Right cardiac atrium (tissue), 5 donors: ENCODE data around the gene BST2. TPM values are rescaled to one million over a fixed set of nuclear protein-coding genes. Genes with fewer than 3 reads are reported as not detected.
A peak's percentile ranks its signal among the peaks of the same experiment; 100 is the strongest.

ENCODE experiments used
- ATAC-seq, 2 donors: fragments of 200-7000 bp; cut with Tn5 transposase; one replicate each; pipeline versions ENCODE4 v1.8.0 to v1.9.1; 2020; ENCODE audit warnings: moderate library complexity in 2 of 2, mild to moderate bottlenecking in 1 of 2
- DNase-seq, 3 donors: peaks; one replicate each; pipeline ENCODE4 v3.0.0-alpha.2; 2020
- H3K27ac ChIP-seq: one replicate; pipeline ENCODE4 v1.5.1; 2013; ENCODE audit warnings: mild to moderate bottlenecking, low read length, control low read depth, moderate library complexity
- H3K27me3 ChIP-seq: one replicate; pipeline ENCODE4 v1.6.1; 2013; ENCODE audit not compliant: control insufficient read depth, insufficient read depth
- H3K4me1 ChIP-seq: one replicate; pipeline ENCODE4 v1.6.1; 2013; ENCODE audit warnings: low read length; ENCODE audit not compliant: control insufficient read depth, insufficient read depth
- H3K4me3 ChIP-seq: one replicate; pipeline ENCODE4 v1.5.1; 2013; ENCODE audit warnings: low read length, control low read depth
- H3K9me3 ChIP-seq: one replicate; pipeline ENCODE4 v1.6.1; 2013; ENCODE audit warnings: low read length; ENCODE audit not compliant: control insufficient read depth
- WGBS: extraction: QIAGEN DNeasy Blood & Tissue Kit; methylation state at CpG from one replicate; pipeline ENCODE4 v1.1.7; 2013; 5-methylcytosine and 5-hydroxymethylcytosine counted together
- intact Hi-C, 4 donors: fragments of 100-400 bp; cut with DNase I; formaldehyde crosslinking; loops; one replicate each; pipeline versions ENCODE4 v1.11.0 to v1.14.0; 2022 to 2023
- long read RNA-seq, 4 donors: library from polyadenylated mRNA; unstranded; transcript quantifications; one replicate each; pipeline ENCODE4 v2.0.0, GENCODE V29; 2020 to 2021
- polyA plus RNA-seq: library from polyadenylated mRNA; stranded (reverse); fragments of 200-250 nt; gene quantifications from one replicate; pipeline ENCODE4 v1.2.3, GENCODE V29; 2013
- total RNA-seq, 4 donors: library from RNA; stranded (reverse); fragmentation: NEBNext Ultra II Directional; extraction: Animal tissue kit (Norgen Biotek cat#: 25700); gene quantifications; one replicate each; pipeline ENCODE4 v1.2.1, GENCODE V29; 2021
- donor health status: healthy with polysubstance abuse.
- donor health status: DM: no; HTN: yes; CAD: no.
- donor health status: DM: no; HTN: no; CAD: no.
- donor health status: DM: no; HTN: yes; CAD: no; lungs with severe emphysema.
- donor health status: DM: yes; HTN: yes; CAD: no.

BST2 gene
- total RNA-seq (10 to 100 TPM; 32.3 to 56.3 (median 39.6) TPM), polyA plus RNA-seq (45.1 TPM)
- long read RNA-seq, donor 1, transcript BST2-201 (5 exons, 1,019 nt): major isoform, 22 of 23 reads
- long read RNA-seq, donor 1, partial matches to known transcripts: 0 of 23 reads
- long read RNA-seq, donor 1, other reads (novel, unspliced or antisense): 1 of 23 reads
- long read RNA-seq, donor 2, transcript BST2-201 (5 exons, 1,019 nt): major isoform, 8 of 10 reads
- long read RNA-seq, donor 2, partial matches to known transcripts: 1 of 10 reads
- long read RNA-seq, donor 2, other reads (novel, unspliced or antisense): 1 of 10 reads
- long read RNA-seq, donor 3, transcript BST2-201 (5 exons, 1,019 nt): major isoform, 33 of 36 reads
- long read RNA-seq, donor 3, partial matches to known transcripts: 0 of 36 reads
- long read RNA-seq, donor 3, other reads (novel, unspliced or antisense): 3 of 36 reads
- long read RNA-seq, donor 4, transcript BST2-201 (5 exons, 1,019 nt): major isoform, 11 of 12 reads
- long read RNA-seq, donor 4, partial matches to known transcripts: 0 of 12 reads
- long read RNA-seq, donor 4, other reads (novel, unspliced or antisense): 1 of 12 reads

- no peaks in the 10 kb centered on the region for H3K4me1 ChIP-seq
- peak; percentile 78 to 89 (median 82) for DNase-seq
- peak within 1 kb of the TSS; percentile 80 for H3K27ac ChIP-seq
- intact Hi-C loops: no loop called here
- no peaks in the 10 kb centered on the region for H3K27me3 ChIP-seq
- H3K9me3 ChIP-seq: no peaks in the 10 kb centered on the region
- H3K4me3 ChIP-seq: peak within 1 kb of the TSS; percentile 38
- whole genome bisulfite sequencing: 55% methylated on average over 18 of the region's 18 CpGs
- peak; percentile 95 for ATAC-seq
These were observed at the start of gene BST2 for GRCh38 chr19:17405250-17406045. Gene BST2, minus strand, starts transcription at chr19:17405630. Its CDS starts 55 bp downstream, at chr19:17405575.

DNA sequence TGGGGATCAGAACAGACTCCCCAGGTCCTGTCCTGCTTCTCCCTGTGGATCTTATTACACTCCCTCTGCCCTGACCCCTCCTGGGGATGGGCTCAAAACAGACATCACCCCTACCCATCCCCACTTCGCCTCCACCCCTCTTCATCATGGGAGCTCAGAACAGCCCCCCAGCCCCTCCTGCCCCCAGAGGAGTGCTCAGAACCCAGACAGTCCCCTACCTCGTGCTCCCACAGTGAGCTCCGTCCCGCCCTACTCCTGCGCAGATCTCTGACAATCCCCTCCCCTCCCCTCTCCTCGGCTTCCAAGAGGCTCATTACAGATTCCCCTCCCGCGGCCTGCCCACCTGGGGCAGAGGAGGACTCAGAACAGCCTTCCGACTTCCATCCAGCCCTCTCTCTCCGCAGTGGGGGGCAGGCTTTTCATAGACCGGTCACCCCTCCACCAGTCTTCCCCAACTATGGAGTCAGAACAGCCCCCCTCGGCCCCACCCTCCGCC is 49.2 kb upstream of the BST2 start:
- Histone ChIP-seq H3K9me3 (no peaks in the 10 kb centered on the region), H3K27me3 (no peaks in the 10 kb centered on the region), H3K4me3 (no peak overlapping the region), H3K27ac (no peak overlapping the region), H3K4me1 (no peaks in the 10 kb centered on the region)
- ATAC-seq: peak in 1 of 2 donors; percentile 26
- 6% methylated on average over 13 of the region's 13 CpGs for WGBS
- intact Hi-C loops: loop anchor here in 3 of 4 donors (5.0 to 10.0 kb wide), 3 partner anchors 60 to 153 kb away; partner anchors contain the start of gene CCDC194 (in 1 of the 3)
- peak in 1 of 3 donors; percentile 28 for DNase-seq

DNA sequence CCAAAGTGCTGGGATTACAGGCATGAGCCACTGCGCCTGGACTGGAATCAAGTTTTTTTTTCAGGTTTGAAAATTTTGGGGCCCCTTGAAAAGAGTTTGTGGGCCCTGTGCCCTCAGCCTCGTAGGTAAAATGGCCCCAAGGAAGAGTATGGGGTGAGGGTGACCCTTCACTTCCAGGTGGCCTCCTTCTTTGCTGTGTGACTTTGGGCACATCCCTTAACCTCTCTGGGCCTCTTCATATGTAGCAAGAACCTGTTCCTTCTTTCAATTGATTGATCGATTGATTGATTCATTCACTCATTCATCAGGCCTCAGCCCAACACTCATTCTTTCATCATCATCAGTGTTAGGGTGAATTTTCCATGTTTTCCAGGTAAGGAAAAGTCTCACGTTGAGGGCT is 46.4 kb upstream of the BST2 start:
- no peaks in the 10 kb centered on the region for H3K9me3 ChIP-seq
- no peaks in the 10 kb centered on the region for H3K27me3 ChIP-seq
- no peak overlapping the region for H3K27ac ChIP-seq
- no peak for DNase-seq
- WGBS: 89% methylated on average over 4 of the region's 4 CpGs
- no peak overlapping the region for H3K4me3 ChIP-seq
- ATAC-seq: no peak
- no peaks in the 10 kb centered on the region for H3K4me1 ChIP-seq
- intact Hi-C loops: loop anchor here in 3 of 4 donors (5.0 to 10.0 kb wide), 3 partner anchors 57 to 155 kb away; partner anchors contain the start of gene CCDC194 (in 1 of the 3)

DNA sequence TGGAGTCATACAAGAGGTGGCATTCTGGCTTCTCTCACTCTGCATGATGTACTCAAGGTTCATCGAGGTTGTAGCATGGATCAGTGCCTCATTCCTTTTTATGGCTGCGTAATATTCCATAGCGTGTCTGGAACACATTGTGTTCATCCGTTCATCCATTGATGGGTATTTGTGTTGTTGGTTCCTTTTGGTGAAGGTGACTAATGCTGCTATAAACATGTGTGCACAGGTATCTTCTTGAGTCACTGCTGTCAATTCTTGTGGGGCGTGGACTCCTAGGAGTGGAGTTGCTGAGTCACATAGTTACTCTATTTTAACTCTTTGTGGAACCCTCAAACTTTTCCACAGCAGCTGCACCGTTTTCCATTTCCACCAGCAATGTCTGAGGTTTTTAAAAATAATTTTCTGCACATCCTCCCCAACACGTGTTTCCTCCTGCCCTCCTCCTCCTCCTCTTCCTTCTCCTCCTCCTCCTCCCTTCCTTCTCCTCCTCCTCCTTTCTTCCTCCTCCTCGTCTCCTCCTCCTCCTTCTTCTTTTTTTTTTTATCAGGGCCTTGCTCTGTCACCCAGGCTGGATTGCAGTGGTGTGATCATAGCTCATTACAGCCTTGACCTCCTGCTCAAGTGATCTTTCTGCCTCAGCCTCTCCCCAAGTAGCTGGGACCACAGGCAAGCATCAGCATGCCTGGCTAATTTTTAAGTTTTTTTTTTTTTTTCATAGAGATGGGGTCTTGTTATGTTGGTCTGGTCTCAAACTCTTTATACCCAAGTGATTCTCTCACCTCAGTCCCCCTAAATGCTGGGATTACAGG is 45.0 kb upstream of the BST2 start:
- intact Hi-C loops: loop anchor here in 3 of 4 donors (5.0 to 10.0 kb wide), 3 partner anchors 56 to 157 kb away; partner anchors contain the start of gene CCDC194 (in 1 of the 3)
- no peaks in the 10 kb centered on the region for H3K9me3 ChIP-seq
- ATAC-seq (no peak), DNase-seq (no peak)
- H3K4me1 ChIP-seq: no peaks in the 10 kb centered on the region
- 61% methylated on average over 8 of the region's 8 CpGs for WGBS
- no peak overlapping the region for H3K27ac ChIP-seq
- no peaks in the 10 kb centered on the region for H3K27me3 ChIP-seq
- H3K4me3 ChIP-seq: no peak overlapping the region

DNA sequence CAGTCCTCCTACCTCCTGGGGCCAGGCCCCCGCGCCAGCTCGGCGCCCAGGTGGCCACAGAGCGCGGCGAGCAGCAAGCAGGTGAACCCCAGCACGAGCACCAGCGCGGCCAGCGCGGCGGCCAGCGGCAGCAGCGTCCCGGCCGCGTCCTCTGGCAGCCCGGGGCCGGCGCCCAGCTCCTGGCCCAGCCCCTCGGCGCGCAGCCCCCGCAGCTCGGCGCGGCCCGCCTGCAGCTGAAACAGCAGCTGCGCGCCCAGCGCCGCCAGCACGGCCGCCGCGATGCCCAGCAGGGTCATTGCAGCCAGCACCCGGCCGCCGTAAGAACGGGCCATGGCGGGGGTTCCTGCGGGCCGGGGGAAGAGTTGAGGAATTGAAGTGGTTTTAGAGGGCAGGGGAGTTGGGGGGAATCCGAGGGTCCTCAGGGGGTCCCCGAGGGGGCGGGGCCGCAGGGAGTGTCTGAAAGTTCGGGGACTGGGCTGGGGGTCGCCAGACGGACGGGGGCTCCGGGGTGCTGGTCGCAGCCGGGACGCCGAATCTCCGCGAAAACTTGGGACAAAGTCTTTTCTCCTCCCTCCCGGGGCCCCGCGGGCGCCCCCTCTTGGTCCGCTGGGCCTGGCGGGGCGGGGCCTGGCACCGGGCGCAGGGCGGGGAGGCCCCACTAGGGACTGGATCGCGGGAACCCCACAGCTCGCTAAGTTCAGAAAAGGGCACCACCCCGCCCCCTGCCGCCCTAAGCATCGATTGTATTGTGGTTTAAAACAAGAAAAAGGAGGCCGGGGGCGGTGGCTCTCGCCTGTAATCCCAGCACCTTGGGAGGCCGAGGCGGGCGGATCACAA is 42.9 kb upstream of the BST2 start, which contains the start of gene TMEM221:
Gene TMEM221, minus strand, starts transcription at position 538 of the 837 bp plus-strand sequence. Its CDS starts 206 bp downstream, at position 332.
- Histone ChIP-seq H3K9me3 (no peaks in the 10 kb centered on the region), H3K27me3 (no peaks in the 10 kb centered on the region), H3K27ac (no peak within 1 kb of the TSS), H3K4me1 (no peaks in the 10 kb centered on the region), H3K4me3 (peak within 1 kb of the TSS; percentile 78)
- ATAC-seq (peak; percentile 77 to 84), DNase-seq (peak; percentile 66 to 85 (median 83))
- intact Hi-C loops: no loop called here
- 1% methylated on average over 81 of the region's 81 CpGs for WGBS

GRCh38 chr19:17447704-17448130 is 42.3 kb upstream of the BST2 start:
- peak overlapping the region; percentile 78 for H3K4me3 ChIP-seq
- intact Hi-C loops: no loop called here

GRCh38 chr19:17445526-17446165 is 40.2 kb upstream of the BST2 start:
- H3K27ac ChIP-seq: no peak overlapping the region
- intact Hi-C loops: no loop called here
- H3K4me3 ChIP-seq: no peak overlapping the region
- no peak for ATAC-seq
- no peaks in the 10 kb centered on the region for H3K4me1 ChIP-seq
- H3K27me3 ChIP-seq: no peaks in the 10 kb centered on the region
- no peak for DNase-seq
- WGBS: 96% methylated on average over 1 of the region's 1 CpG
- no peaks in the 10 kb centered on the region for H3K9me3 ChIP-seq

More at GRCh38 chr19:17447704-17448130, 42.3 kb upstream of the BST2 start:
- 34% methylated on average over 5 of the region's 5 CpGs for WGBS
- H3K27ac ChIP-seq: no peak overlapping the region
- no peaks in the 10 kb centered on the region for H3K9me3 ChIP-seq
- no peaks in the 10 kb centered on the region for H3K4me1 ChIP-seq
- no peaks in the 10 kb centered on the region for H3K27me3 ChIP-seq
- peak in 1 of 2 donors; percentile 13 for ATAC-seq
- DNase-seq: peak in 1 of 3 donors; percentile 30

DNA sequence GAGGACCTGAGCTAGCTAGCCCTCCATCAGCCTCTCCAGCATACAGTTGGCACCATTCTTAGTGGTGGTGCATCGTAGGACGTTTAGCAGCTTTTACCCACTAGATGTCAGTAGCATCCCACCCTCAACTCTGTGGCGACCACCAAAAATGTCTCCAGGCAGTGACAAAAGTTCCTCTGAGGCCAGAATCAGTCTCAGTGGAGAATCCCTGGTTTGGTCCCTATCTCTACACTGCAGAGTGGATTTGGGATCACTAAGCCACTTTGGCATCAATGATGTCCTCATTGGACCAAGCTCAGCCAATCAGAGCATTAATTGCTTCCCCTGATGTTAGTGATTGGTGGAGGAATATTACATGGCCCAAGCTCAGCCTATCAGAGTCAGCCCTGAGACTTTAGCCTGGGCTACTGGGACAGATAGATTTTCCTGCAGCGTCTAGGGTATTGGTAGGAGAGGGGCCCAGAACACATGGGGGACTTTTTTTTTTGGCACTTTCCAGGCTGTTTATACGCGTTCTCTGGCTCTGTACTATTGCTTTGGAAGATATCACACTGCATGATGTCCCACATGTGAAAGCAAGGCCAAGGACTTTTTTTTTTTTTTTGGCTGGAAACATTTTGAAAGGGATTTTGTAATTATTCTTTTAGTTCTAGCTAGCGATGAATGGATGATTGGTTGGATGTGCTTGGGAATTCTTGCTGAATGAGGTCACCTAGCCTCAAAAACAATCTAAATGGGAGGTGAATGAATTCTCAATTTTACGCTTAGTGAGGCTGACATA is 36.0 kb upstream of the BST2 start:
- no peak for DNase-seq
- no peaks in the 10 kb centered on the region for H3K4me1 ChIP-seq
- H3K27ac ChIP-seq: no peak overlapping the region
- H3K9me3 ChIP-seq: no peaks in the 10 kb centered on the region
- ATAC-seq: peak in 1 of 2 donors; percentile 48
- intact Hi-C loops: no loop called here
- WGBS: 48% methylated on average over 8 of the region's 8 CpGs
- no peaks in the 10 kb centered on the region for H3K27me3 ChIP-seq
- no peak overlapping the region for H3K4me3 ChIP-seq
